ENCODE results near the gene ANTXR1.

The ANTXR1 gene

GRCh38 chr2:69061525-69061924, 48.5 kb downstream of the ANTXR1 start:
- no peaks in the 10 kb centered on the region for H3K36me3 ChIP-seq (ENCODE audit: insufficient read depth, low read length)
- H3K9ac ChIP-seq (ENCODE audit: low read length), result no peak overlapping the region
- H3K27me3 ChIP-seq (ENCODE audit: control insufficient read depth in 1 of 2, insufficient read depth in 2 of 2, low read length in 2 of 2), result no peaks in the 10 kb centered on the region
- H3K4me3 ChIP-seq (ENCODE audit: low read depth in 1 of 2, low read length in 2 of 2), result no peak overlapping the region
- H3K27ac ChIP-seq (ENCODE audit: low read depth, low read length), result no peak overlapping the region
- peaks cover 7% of the 10 kb centered on the region for H3K4me1 ChIP-seq (ENCODE audit: insufficient read depth, low read length)
- H3K9me3 ChIP-seq (ENCODE audit: low read length), result no peaks in the 10 kb centered on the region

GRCh38 chr2:69062307-69062962, 49.5 kb downstream of the ANTXR1 start:
- peaks cover 11% of the 10 kb centered on the region for H3K4me1 ChIP-seq (ENCODE audit: insufficient read depth, low read length)

GRCh38 chr2:69065735-69066336, 52.9 kb downstream of the ANTXR1 start:
- H3K27ac ChIP-seq (ENCODE audit: low read depth, low read length), result no peak overlapping the region
- peaks cover 14% of the 10 kb centered on the region for H3K4me1 ChIP-seq (ENCODE audit: insufficient read depth, low read length)
- H3K4me3 ChIP-seq (ENCODE audit: low read depth in 1 of 2, low read length in 2 of 2), result no peak overlapping the region
- no peak overlapping the region for H3K9ac ChIP-seq (ENCODE audit: low read length)
- no peaks in the 10 kb centered on the region for H3K27me3 ChIP-seq (ENCODE audit: control insufficient read depth in 1 of 2, insufficient read depth in 2 of 2, low read length in 2 of 2)
- no peaks in the 10 kb centered on the region for H3K9me3 ChIP-seq (ENCODE audit: low read length)
- no peaks in the 10 kb centered on the region for H3K36me3 ChIP-seq (ENCODE audit: insufficient read depth, low read length)

More at GRCh38 chr2:69062307-69062962, 49.5 kb downstream of the ANTXR1 start:
- H3K36me3 ChIP-seq (ENCODE audit: insufficient read depth, low read length), result no peaks in the 10 kb centered on the region
- no peak overlapping the region for H3K9ac ChIP-seq (ENCODE audit: low read length)
- no peak overlapping the region for H3K4me3 ChIP-seq (ENCODE audit: low read depth in 1 of 2, low read length in 2 of 2)
- no peaks in the 10 kb centered on the region for H3K9me3 ChIP-seq (ENCODE audit: low read length)
- H3K27ac ChIP-seq (ENCODE audit: low read depth, low read length), result no peak overlapping the region
- H3K27me3 ChIP-seq (ENCODE audit: control insufficient read depth in 1 of 2, insufficient read depth in 2 of 2, low read length in 2 of 2), result no peaks in the 10 kb centered on the region

- Histone ChIP-seq H3K9ac (ENCODE audit: low read length) (no peak overlapping the region), H3K36me3 (ENCODE audit: insufficient read depth, low read length) (peaks cover 3% of the 10 kb centered on the region), H3K9me3 (ENCODE audit: low read length) (no peaks in the 10 kb centered on the region), H3K4me3 (ENCODE audit: low read depth in 1 of 2, low read length in 2 of 2) (no peak overlapping the region), H3K4me1 (ENCODE audit: insufficient read depth, low read length) (peaks cover 9% of the 10 kb centered on the region), H3K27me3 (ENCODE audit: control insufficient read depth in 1 of 2, insufficient read depth in 2 of 2, low read length in 2 of 2) (no peaks in the 10 kb centered on the region), H3K27ac (ENCODE audit: low read depth, low read length) (no peak overlapping the region)
Observed at GRCh38 chr2:69067026-69067630, 54.1 kb downstream of the ANTXR1 start.

- Histone ChIP-seq H3K9ac (ENCODE audit: low read length) (no peak overlapping the region), H3K9me3 (ENCODE audit: low read length) (no peaks in the 10 kb centered on the region), H3K4me1 (ENCODE audit: insufficient read depth, low read length) (peaks cover 7% of the 10 kb centered on the region), H3K27me3 (ENCODE audit: control insufficient read depth in 1 of 2, insufficient read depth in 2 of 2, low read length in 2 of 2) (no peaks in the 10 kb centered on the region), H3K27ac (ENCODE audit: low read depth, low read length) (no peak overlapping the region), H3K4me3 (ENCODE audit: low read depth in 1 of 2, low read length in 2 of 2) (no peak overlapping the region), H3K36me3 (ENCODE audit: insufficient read depth, low read length) (peaks cover 11% of the 10 kb centered on the region)
Observed at GRCh38 chr2:69067866-69068265, 54.9 kb downstream of the ANTXR1 start.

- Histone ChIP-seq H3K9me3 (ENCODE audit: low read length) (no peaks in the 10 kb centered on the region), H3K4me3 (ENCODE audit: low read depth in 1 of 2, low read length in 2 of 2) (no peak overlapping the region), H3K27me3 (ENCODE audit: control insufficient read depth in 1 of 2, insufficient read depth in 2 of 2, low read length in 2 of 2) (no peaks in the 10 kb centered on the region), H3K4me1 (ENCODE audit: insufficient read depth, low read length) (peaks cover 7% of the 10 kb centered on the region), H3K36me3 (ENCODE audit: insufficient read depth, low read length) (peaks cover 26% of the 10 kb centered on the region), H3K9ac (ENCODE audit: low read length) (no peak overlapping the region), H3K27ac (ENCODE audit: low read depth, low read length) (no peak overlapping the region)
Observed at GRCh38 chr2:69070969-69071368, 58.0 kb downstream of the ANTXR1 start.

GRCh38 chr2:69073928-69074570, 61.1 kb downstream of the ANTXR1 start:
- H3K9me3 ChIP-seq (ENCODE audit: low read length), result no peaks in the 10 kb centered on the region
- peaks cover 53% of the 10 kb centered on the region for H3K36me3 ChIP-seq (ENCODE audit: insufficient read depth, low read length)
- no peaks in the 10 kb centered on the region for H3K4me1 ChIP-seq (ENCODE audit: insufficient read depth, low read length)
- no peak overlapping the region for H3K27ac ChIP-seq (ENCODE audit: low read depth, low read length)
- H3K27me3 ChIP-seq (ENCODE audit: control insufficient read depth in 1 of 2, insufficient read depth in 2 of 2, low read length in 2 of 2), result no peaks in the 10 kb centered on the region
- H3K4me3 ChIP-seq (ENCODE audit: low read depth in 1 of 2, low read length in 2 of 2), result no peak overlapping the region
- H3K9ac ChIP-seq (ENCODE audit: low read length), result no peak overlapping the region

- Histone ChIP-seq H3K27ac (ENCODE audit: low read depth, low read length) (no peak overlapping the region), H3K27me3 (ENCODE audit: control insufficient read depth in 1 of 2, insufficient read depth in 2 of 2, low read length in 2 of 2) (no peaks in the 10 kb centered on the region), H3K9ac (ENCODE audit: low read length) (no peak overlapping the region), H3K4me1 (ENCODE audit: insufficient read depth, low read length) (no peaks in the 10 kb centered on the region), H3K9me3 (ENCODE audit: low read length) (no peaks in the 10 kb centered on the region), H3K4me3 (ENCODE audit: low read depth in 1 of 2, low read length in 2 of 2) (no peak overlapping the region), H3K36me3 (ENCODE audit: insufficient read depth, low read length) (peaks cover 56% of the 10 kb centered on the region)
Observed at GRCh38 chr2:69074918-69075317, 61.9 kb downstream of the ANTXR1 start.

- H3K9ac ChIP-seq (ENCODE audit: low read length), result no peak overlapping the region
- peaks cover 56% of the 10 kb centered on the region for H3K36me3 ChIP-seq (ENCODE audit: insufficient read depth, low read length)
- no peak overlapping the region for H3K27ac ChIP-seq (ENCODE audit: low read depth, low read length)
- H3K4me3 ChIP-seq (ENCODE audit: low read depth in 1 of 2, low read length in 2 of 2), result no peak overlapping the region
- no peaks in the 10 kb centered on the region for H3K9me3 ChIP-seq (ENCODE audit: low read length)
- no peaks in the 10 kb centered on the region for H3K27me3 ChIP-seq (ENCODE audit: control insufficient read depth in 1 of 2, insufficient read depth in 2 of 2, low read length in 2 of 2)
- H3K4me1 ChIP-seq (ENCODE audit: insufficient read depth, low read length), result no peaks in the 10 kb centered on the region
Observed at GRCh38 chr2:69075486-69075885, 62.5 kb downstream of the ANTXR1 start.

GRCh38 chr2:69076601-69077000, 63.6 kb downstream of the ANTXR1 start:
- no peaks in the 10 kb centered on the region for H3K4me1 ChIP-seq (ENCODE audit: insufficient read depth, low read length)
- H3K4me3 ChIP-seq (ENCODE audit: low read depth in 1 of 2, low read length in 2 of 2), result no peak overlapping the region
- H3K9me3 ChIP-seq (ENCODE audit: low read length), result no peaks in the 10 kb centered on the region
- peaks cover 55% of the 10 kb centered on the region for H3K36me3 ChIP-seq (ENCODE audit: insufficient read depth, low read length)
- H3K27ac ChIP-seq (ENCODE audit: low read depth, low read length), result no peak overlapping the region
- H3K27me3 ChIP-seq (ENCODE audit: control insufficient read depth in 1 of 2, insufficient read depth in 2 of 2, low read length in 2 of 2), result no peaks in the 10 kb centered on the region
- no peak overlapping the region for H3K9ac ChIP-seq (ENCODE audit: low read length)

- Histone ChIP-seq H3K36me3 (ENCODE audit: insufficient read depth, low read length) (peaks cover 59% of the 10 kb centered on the region), H3K27me3 (ENCODE audit: control insufficient read depth in 1 of 2, insufficient read depth in 2 of 2, low read length in 2 of 2) (no peaks in the 10 kb centered on the region), H3K9ac (ENCODE audit: low read length) (no peak overlapping the region), H3K9me3 (ENCODE audit: low read length) (no peaks in the 10 kb centered on the region), H3K4me3 (ENCODE audit: low read depth in 1 of 2, low read length in 2 of 2) (no peak overlapping the region), H3K27ac (ENCODE audit: low read depth, low read length) (no peak overlapping the region), H3K4me1 (ENCODE audit: insufficient read depth, low read length) (no peaks in the 10 kb centered on the region)
Observed at GRCh38 chr2:69077252-69077950, 64.4 kb downstream of the ANTXR1 start.
